ENCODE results near the gene GNG8.

The GNG8 gene

GRCh38 chr19:46617601-46618000, 18.4 kb downstream of the GNG8 start:
- DNase-seq (ENCODE audit: low spot score): no peak

DNA sequence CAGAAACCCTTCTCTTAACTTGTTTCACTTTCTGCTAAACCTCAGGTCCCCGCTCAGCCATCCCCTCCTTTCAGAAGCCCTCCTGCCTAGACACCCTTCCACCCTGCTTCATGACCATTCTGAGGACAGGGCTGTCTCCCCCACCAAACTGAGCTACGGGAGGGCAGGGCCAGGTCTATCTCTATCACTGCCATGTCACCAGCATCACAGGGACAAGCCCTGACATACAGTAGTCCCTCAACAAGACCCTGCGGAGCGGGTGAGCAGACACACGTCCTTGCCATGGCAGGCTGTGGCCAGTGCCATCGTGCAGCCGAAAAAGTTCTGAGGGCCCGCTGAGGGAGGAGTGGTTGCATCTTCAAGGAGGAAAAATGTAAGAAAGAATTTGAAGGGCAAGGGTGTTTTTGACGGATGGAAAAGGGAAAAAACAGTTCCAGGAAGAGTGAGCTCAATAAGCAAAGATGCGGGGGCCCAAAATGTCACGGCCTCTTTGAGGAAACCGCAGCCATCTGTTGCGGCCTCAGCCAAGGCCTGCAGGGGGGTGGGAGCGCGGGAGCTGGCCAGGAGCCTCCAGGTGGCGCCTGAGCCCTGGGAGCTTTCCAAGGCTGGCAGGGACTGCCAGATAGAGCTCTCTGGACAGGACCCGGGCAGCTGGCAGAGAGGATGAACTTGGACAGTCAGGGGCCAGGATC, 19.2 kb downstream of the GNG8 start:
- peak; percentile 22 for DNase-seq (ENCODE audit: low spot score)

DNA sequence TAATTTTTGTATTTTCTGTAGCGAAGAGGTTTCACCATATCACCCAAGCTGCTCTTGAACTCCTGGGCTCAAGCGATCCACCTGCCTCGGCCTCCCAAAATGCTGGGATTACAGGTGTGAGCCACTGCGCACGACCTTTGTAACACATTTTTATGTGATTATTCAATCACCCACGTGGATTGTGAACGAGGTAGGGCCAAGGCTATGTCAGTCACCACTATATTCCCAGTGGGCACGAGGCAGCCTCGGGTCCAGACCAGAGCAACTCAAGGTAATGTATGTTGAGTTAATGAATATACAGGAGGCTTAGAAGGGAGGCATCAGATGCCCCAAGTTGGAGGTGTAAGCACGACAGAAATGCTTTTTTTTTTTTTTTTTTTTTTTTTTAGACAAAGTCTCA, 20.0 kb downstream of the GNG8 start:
- DNase-seq (ENCODE audit: low spot score): no peak

DNA sequence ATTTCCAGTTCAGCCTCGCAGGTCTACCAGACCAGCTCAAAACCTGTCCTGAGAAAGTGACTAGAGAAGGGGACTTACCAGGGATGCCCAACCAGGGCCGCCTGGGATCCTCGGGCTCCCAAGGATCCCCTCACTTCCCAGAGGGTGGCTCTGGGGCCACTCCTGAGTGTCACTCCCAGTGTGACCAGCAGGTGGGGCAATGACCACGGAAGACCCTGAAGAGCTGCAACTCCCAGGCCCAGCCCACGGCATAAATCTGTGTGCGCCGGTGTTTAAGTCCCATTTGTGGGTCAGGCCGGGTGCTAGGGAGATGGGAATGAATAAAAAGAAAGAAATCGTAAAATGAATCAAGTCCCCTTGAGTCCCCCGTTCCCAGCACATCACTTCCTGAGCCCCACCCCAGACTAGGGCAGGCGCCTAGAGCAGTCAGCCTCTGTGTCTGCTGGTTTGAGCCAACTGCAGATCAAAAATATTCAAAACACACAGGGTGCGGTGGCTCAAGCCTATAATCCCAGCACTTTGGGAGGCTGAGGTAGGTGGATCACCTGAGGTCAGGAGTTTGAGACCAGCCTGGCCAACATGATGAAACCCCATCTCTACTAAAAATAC, 21.8 kb downstream of the GNG8 start:
- peak; percentile 77 for DNase-seq (ENCODE audit: low spot score)

DNA sequence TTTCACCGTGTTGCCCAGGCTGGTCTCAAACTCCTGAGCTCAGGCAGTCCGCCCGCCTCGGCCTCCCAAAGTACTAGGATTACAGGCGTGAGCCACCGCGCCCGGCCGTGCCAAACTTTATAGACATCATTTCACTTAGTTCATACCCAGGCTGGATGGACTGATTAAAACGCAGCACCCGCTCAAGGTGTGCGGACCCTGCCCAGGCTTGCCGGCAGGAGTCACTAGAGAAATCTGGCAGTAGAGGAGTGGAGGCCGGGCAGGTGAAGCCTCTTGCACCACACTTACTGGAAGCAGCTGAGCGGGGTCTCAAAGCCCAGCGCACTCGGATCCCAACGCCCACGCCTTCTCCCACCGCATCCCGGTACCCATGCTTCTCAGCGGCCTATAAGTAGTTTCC, 22.5 kb downstream of the GNG8 start:
- no peak for DNase-seq (ENCODE audit: low spot score)

- no peak for DNase-seq (ENCODE audit: low spot score)
These were observed 24.2 kb downstream of the GNG8 start for GRCh38 chr19:46611776-46612175.

DNA sequence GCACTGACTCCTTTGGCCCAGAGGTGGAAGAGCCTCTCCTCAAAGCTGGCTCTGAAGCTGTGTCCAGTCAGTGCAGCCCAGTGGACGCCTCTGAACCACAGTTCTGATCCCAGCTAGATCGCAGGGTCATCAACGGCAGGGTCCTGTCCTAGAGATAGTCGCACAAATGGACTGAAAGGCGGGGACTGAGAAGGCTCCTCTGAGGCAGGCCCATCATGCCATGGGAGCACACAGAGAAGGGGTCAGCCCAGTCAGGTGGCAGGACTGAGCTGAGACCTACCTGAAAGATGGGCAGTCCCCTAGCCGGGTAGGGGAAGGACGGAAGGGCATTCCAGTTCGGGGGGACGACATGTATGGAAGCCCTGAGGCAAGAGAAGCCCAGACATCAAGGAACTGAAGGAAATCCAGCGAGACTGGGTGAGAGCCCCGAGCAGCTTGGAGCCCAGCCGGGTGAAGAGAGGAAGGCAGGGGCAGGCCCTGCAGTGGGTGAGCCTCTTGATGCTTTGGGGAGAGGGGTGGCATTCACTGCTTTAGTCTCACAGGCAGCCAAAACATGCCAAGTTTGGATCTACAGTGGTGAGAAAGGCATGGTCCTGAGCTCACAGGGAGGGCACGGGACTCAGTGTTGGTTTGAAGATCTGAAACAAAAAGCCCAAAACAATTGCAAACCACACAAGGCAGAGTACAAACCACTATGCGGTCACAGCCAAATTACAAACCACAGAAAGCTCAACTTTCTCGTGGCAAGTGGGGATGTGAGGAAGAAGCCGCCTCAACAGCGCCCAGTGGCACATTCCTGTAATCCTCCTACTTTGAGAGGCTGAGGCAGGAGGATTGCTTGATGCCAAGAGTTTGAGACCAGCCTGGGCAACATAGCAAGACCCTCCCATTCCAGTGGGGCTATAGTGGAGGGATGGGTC, 24.9 kb downstream of the GNG8 start:
- DNase-seq (ENCODE audit: low spot score): no peak

- no peak for DNase-seq (ENCODE audit: low spot score)
These were observed 25.6 kb downstream of the GNG8 start for GRCh38 chr19:46610413-46610775.

DNA sequence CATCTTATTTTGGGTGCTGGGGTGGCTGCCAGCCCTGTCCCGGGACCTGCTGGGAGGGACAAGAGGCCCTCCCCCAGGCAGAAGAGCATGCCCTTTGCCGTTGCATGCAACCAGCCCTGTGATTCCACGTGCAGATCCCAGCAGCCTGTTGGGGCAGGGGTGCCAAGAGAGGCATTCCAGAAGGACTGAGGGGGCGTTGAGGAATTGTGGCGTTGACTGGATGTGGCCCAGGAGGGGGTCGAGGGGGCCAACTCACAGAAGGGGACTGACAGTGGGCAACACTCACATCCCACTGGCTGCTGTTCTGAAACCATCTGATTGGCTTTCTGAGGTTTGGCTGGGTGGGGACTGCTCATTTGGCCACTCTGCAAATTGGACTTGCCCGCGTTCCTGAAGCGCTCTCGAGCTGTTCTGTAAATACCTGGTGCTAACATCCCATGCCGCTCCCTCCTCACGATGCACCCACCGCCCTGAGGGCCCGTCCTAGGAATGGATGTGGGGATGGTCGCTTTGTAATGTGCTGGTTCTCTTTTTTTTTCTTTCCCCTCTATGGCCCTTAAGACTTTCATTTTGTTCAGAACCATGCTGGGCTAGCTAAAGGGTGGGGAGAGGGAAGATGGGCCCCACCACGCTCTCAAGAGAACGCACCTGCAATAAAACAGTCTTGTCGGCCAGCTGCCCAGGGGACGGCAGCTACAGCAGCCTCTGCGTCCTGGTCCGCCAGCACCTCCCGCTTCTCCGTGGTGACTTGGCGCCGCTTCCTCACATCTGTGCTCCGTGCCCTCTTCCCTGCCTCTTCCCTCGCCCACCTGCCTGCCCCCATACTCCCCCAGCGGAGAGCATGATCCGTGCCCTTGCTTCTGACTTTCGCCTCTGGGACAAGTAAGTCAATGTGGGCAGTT, 26.2 kb downstream of the GNG8 start:
- DNase-seq (ENCODE audit: low spot score): no peak

- DNase-seq (ENCODE audit: low spot score): no peak
These were observed 27.2 kb downstream of the GNG8 start for GRCh38 chr19:46608581-46609345.

- no peak for DNase-seq (ENCODE audit: low spot score)
These were observed 27.8 kb downstream of the GNG8 start for GRCh38 chr19:46608178-46608577.

DNA sequence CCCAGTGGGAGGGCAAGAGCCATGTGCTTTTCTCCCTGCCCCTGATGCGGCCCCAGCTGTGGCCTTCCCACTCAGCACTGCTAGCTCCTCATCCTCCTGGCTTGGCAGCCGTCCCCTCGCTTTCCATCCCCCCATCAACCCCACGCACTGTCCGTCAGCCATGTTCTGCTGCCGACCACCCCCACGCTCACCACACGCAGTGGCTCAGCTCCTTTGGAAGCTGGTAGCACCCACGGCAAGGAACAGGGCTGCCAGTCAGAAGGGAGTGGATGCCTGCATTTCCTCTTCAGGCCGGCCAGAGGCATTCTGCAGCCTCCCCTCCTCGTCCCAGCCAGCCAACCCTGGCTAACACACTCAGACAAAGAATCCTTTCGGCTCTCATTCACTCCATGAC, 28.6 kb downstream of the GNG8 start:
- no peak for DNase-seq (ENCODE audit: low spot score)

DNA sequence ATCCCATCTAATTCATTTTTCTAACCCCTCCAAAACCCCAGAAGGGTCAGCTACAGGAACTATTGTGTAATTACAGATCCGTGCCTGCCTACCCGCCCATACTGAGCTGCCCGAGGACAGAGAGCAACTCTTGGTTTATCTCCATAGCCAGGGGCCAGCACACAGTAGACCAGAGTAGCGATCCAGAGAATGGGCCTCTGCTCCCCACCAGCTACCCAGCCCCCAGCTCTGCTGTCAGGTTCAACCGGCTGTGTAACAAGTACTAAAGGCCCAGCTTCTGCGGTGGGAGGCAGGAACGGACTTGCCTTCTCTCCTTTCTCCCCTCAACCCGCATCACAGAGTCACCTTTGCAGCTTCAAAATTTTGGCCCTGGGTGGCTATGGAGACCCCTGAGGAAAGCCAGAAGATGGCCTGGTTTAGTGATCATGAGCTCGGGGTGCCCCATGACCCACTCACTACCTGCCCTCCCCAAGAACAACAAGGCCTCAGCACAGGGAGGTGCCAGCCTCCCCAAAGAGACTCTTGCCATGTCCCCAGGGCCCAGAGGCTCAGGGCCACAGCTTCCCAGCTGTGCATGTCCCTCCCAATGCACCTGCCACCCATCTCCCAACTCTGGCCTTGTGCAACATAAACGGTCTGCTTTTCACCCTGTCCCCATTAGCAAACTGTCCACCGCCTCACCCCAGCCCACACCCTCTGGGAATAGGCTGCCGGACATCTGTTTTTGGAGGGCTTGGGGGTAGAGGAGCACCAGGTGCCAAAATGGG, 29.1 kb downstream of the GNG8 start:
- no peak for DNase-seq (ENCODE audit: low spot score)

GRCh38 chr19:46606019-46606418, 30.0 kb downstream of the GNG8 start:
- no peak for DNase-seq (ENCODE audit: low spot score)

DNA sequence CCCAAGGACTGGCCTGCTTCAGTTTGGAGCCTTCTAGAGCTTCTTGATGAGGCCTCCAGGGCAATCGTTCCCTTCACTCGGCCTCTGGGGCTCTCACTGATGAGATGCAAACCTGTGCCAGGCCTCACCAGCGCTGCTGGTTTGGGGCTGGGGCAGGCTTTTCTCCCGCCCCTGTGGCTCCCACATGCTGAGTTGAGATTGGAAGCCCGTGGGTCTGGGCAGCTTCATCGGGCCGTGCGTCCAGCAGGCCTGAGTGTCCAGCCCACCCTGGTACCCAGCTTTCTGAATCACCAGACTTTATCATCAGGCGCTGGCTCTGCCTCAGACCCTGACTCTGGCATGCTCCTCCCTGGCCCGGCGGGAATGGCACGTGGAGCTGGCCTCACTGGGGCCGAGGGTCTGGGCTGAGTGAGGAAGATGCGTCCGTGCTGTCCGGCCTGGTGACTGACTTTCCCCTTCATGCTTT, 30.6 kb downstream of the GNG8 start:
- no peak for DNase-seq (ENCODE audit: low spot score)

DNA sequence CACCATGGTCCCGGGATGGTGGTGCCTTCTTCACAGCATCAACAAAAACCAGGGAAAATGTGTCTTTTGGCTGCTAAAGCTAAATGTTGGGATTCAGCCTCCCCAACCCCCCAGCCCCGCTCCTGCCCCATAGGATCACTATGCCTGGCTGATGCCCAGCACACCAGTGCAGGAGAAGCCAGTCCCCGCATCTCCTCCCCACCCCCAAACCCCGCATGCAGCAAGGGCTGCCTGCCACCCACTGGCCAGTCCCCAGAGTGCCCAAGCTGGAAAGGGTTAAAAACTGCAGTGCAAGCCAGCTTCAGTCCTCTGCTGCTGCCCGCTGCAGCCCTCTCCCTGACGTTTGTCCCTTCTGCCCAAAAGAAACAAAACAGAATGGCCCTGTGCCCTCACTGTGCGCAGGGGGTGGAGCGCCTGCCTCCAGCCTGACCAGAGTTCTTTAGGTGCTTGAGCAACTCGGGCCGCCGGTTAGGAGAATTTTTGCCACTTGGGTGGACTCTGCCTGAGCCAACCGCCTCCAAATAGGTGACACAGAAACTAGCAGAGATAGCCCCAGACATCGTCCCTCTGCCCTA, 31.1 kb downstream of the GNG8 start:
- DNase-seq (ENCODE audit: low spot score): no peak

GRCh38 chr19:46603752-46604231, 32.2 kb downstream of the GNG8 start:
- DNase-seq (ENCODE audit: low spot score): no peak

DNA sequence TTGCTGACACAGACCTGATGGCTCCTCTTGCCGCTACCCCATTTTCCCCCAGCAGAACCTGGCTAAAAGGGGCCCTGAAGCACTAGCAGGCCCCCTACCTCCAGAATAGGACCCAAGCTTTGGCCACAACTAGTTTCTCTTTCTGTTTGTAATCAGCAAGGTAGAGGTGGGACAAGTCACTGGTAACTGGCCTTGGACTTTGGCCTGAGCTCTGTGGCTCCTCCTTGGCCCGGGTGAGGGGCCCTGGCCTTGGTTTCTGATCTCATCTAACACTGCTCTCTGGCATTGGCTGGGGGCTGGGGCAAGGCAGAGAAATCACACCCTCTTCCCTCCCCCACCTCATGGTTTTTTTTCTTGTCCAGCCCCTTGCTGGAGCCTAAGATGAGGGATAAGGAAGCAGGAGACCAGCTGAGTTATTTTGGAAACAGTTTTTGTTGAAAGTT, 32.8 kb downstream of the GNG8 start:
- DNase-seq (ENCODE audit: low spot score): no peak

DNA sequence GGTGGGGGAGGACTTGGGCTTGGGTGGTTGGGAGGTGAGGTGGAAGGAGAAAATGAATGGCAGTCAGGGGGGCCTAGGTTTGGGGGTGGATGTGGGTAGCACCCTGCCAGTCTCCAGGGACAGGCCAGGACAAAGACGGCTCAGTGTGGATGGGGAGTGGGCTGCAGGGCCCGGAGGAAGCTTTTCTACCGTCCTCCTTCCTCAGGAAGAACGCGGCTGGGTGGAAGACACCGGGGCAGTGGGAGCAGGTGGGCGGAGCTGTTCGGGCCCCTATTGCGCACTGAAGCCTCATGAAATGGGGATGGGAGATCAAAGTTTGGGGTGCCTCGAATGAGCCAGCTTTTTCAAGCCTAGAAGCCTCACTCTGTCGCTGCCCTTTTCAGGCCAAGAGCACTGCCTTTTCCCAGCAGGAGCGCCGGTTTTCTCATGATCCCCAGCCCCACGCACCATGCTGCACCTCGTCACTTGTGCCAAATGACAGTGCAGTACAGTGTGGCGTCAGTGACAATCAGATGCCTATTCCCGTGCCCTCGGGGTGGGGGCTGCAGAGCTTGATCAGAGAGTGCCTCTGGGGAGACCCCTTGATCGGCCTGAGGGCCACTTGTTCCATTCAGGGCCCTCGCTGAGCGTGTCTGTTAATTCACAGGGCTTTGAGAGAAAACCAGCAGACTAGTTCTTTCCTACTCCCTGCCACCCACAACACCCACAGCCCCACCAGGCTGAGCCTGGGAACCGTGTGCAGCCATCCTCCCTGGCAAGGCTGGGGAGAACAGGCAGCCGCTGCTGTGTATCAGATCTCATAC, 33.4 kb downstream of the GNG8 start:
- DNase-seq (ENCODE audit: low spot score): peak; percentile 30

All from hematopoietic multipotent progenitor cell treated with erythropoietin and hydrocortisone succinate and interleukin-3 and kit ligand, for 15 days (in vitro differentiated cells).